Right hindlimb (tissue), 1 donor: ENCODE data around the gene DPEP1.
"Not testable (repeated sequence)": the region's sequence is repeated elsewhere in the genome, so short reads cannot be mapped to it uniquely, and the experiment has no call there.

ENCODE experiments used
- DNase-seq: peaks from one replicate; pipeline ENCODE4 v3.0.0-alpha.2; 2018

The DPEP1 gene

DNA sequence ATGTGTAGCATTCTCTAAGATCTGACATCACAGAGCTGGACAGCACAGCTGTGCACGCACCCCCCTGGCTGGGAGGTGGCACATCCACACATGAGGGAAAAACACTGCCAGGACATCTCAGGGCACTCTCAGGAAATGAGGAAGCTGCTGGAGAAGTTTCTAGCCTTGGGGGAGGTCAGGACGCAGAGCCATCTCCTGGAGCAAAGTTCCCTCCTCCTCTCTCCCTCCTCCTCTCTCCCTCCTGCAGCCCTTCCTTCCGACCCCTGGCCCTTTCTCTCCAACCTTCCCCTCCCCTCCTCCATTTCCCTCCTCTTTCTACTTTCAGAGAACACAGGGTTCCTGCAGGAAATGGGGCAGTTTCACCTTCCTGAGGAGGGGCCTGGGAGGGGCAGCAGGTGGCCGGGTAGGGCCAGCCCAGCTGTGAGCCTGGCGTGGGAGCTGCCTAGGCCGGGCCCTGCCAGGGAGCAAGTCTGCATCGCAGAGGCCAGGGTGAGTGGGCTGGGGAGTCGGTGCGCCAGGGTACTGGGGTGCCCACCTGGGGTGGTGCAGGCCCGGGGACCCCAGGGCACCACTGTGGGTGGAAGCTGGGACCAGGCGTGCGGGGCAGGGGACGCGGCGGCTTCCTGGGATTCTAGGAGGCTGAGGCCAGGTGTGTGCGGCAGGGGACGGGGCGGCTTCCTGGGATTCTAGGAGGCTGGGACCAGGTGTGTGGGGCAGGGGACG lies at the start of gene DPEP1:
DPEP1 (plus strand) TSS at position 412 of the 723 bp plus-strand sequence. CDS start 16,769 bp downstream, outside the sequence.
- no peak for DNase-seq

DNA sequence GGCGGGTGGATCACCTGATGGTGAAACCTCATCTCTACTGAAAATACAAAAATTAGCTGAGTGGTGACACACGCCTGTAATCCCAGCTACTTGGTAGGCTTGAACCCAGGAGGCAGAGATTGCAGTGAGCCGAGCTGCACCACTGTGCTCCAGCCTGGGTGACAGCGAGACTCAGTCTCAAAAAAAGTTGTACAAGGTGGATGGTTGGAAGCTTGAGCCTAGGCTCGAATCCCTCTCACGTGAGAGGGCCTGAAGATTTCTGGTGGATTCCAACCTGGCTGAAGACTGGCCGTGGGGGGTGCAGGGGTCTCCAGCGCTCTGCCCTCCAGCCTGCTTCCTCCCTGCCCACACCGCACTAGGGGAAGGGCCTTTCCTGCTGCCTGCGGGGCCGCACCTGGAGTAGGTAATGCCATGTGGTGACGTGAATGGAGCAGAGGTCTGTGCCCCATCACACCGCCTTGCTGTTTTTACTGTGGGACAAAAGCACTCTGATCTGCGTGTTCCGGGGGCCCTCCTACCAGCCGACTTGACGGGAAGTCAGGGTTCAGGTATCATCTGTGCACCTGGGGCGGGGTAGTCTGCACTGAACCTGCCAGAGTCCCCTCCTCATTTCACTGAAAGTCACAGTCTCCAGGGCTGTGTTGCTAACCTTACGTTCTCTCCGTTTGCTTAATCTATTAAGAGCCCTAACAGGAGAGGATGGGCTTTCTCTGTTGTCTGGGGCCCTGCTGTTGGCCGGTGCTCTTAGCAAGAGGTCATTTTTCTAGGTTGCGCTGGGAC lies 48.8 kb upstream of the DPEP1 start:
- DNase-seq = no peak

DNA sequence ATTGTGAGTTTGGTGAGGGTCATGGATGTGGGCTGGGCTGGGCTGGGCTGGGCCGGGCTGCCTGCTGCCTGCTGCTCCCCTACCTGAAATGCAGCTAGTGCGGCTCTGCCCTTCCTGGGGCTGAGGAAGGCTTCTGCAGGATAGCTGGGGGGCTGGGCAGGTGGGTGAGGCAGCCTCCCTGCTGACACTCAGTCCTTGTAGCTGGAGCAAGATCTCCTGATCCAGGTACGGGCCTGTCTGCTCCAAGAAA lies 48.3 kb upstream of the DPEP1 start:
- no peak for DNase-seq

DNA sequence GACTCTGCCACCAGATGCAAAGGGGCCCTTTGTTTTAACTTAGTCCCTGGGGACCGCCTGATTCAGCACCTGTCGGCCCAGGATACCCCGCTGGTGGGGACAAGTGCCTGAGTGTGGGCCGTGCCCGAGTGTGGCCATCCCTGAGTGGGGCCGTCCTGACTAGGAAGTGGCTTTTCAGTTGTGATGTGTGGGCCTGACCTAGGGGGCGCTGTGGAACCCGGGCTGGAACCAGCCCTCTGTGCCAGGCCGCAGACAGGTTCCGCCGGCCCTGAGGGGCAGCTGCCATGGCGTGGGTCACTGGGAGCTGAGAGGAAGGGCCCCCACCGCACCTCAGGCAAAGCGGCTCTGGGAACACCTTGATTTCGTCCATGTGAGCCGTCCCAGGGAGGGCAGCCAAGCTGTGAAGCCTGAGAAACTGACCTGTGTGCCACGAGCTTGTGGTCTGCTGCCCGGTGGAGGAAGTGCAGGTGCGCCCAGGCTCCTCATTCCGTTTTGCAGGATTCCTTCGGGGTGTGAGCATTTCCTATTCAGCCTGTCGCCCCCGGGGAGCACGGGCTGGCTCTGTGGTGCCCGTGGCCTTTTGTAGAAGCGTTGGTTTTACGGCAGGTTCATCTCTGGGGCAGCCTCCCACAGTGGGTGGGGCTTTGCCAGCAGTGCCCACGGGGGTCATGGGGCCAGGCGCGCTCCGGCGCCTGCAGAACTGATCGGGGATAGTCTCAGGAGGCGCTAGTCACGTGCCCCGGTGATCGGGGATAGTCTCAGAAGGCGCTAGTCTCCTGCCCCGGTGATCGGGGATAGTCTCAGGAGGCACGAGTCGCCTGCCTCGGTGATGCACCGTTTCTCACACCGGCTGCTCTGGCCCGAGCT lies 47.7 kb upstream of the DPEP1 start:
- DNase-seq = peak; percentile 49

DNA sequence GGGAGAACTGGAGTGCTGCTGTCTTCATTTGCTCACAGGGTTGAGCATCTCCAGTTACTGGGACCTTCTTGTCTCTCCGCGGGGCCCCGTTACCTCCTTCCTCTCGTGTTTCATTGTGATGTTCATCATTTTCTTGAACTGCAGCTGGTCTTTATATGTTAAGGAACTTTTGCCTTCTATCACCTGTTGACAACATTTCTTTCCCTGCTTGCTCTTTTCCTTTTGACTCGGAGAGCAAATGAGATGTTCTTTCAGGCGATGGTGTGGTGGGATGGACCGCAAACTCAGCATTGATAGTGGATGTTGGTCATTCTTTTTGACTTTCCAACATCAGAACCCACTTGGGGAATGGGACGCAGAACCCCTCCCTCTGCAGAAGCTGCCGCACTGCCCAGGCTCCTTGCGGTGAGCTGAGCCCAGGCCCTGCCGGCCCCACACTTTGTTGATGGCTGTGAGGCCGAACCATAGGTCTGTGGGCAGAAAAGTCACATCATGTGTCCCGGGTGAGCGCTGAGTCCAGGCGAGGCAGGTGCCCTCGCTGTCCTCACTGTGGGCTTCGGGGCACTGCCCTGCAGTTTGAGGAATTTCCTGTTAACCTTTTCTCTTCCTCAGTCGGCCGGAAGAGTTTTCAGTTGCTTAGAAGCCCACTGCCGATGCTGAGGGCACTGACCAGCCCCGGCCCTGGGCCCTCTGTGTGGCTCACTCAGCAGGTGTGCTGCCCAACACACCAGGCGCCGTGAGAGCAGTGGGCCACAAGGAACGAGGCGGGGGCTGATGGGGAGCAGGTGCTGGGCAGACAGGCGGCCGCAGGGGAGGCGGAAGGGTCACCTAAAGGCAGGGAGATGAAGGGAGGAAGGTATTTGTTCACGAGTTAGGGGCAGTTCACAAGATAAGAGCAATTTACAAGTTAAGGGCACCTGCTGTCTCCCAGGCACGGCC lies 45.5 kb upstream of the DPEP1 start:
- no peak for DNase-seq

DNA sequence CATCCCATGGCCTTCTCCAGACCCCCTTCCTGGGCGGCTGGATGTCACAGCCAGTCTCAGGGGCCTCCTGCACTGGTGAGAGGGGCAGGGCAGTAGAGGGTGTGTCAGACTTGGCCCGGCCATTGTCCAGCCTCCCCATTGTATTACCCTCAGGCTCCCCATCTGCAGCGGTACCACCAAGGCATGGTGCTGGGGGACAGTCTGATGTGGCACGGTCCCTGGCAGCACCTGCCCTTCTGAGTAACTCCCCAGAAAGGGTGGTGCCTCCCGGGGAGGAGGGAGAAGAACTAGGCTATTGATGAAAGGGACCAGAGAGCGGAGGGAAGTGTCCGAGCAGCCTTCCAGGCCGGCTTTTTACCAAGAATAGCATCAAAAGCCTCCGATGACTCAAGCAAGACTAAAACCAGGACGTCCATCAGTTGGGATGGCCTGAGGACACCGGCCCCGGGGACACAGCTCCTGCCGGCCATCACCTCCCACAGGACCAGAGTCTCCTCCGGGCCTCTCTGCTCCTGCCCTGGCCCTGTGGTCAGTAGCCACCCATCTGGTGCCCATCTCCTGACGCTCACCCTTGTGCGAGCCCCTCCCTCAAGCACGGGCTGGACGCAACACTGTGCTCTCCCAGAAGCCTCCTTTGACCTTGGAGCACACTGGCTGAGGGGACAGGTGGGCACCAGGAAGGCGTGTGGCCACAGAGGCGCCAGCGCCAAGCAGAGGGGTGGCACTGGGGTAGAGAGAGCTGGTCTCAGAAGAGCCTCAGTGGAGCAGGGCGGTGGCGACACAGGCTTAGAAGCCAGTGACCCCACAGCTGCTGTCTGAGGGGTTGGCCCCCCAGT lies 43.7 kb upstream of the DPEP1 start:
- no peak for DNase-seq

DNA sequence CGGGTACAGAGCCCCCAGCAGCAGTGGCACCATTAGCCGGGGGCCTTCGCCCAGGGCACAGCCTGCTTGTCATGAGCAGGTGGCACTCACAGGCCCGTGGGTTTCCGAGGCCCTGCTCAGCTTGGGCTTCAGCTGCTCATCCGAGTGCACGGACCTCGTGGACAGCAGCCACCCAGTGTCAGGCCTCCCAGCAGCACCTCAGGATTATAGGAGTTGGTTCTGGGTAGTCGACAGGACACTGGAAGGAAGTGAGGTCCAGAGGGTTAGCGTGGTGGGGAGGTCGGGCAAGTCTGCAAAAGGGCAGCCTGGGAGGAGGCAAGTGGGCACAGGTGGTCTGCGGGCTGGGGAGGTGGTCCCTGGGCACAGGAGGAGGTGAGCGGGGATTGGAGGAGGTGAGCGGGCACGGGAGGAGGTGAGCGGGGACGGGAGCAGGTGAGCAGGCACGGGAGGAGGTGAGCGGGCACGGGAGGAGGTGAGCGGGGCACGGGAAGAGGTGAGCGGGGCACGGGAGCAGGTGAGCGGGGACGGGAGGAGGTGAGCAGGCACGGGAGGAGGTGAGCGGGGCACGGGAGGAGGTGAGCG lies 43.0 kb upstream of the DPEP1 start:
- no peak for DNase-seq

DNA sequence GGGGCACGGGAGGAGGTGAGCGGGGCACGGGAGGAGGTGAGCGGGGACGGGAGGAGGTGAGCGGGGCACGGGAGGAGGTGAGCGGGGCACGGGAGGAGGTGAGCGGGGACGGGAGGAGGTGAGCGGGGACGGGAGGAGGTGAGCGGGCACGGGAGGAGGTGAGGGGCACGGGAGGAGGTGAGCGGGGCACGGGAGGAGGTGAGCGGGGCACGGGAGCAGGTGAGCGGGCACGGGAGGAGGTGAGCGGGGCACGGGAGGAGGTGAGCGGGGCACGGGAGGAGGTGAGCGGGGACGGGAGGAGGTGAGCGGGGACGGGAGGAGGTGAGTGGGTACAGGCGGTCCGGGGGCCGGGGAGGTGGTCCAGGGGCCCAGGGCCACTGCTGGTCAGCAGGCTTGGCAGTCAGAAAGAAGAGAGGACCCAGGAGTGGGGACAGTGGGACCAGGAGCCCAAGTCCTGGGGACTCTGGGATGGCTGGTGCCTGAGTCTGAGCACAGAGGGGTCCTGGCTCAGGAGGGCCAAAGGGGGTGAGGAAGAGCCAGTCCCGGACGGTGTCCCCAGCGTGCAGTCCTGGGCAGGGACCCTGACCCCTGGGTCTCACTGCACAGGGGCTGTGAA lies 42.4 kb upstream of the DPEP1 start:
- not testable (repeated sequence) for DNase-seq

DNA sequence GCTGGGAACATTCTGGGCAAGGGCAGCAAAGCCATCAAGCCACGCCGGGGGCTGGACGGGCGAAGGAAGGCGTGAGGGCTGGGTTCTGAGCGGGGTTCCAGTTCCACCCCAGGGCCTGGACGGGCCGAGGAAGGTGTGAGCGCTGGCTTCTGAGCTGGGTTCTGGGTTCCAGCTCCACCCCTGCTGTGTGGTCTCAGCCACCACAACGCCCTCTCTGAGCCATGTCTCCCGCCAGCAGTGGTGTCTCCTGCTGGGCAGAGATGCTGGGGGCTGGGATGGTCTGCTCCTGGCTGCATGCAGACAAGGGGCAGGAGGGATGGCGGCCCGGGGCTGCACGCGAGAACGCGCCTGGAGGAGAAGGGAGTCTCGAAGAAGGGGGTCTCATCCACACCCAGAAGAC lies 41.8 kb upstream of the DPEP1 start:
- no peak for DNase-seq

DNA sequence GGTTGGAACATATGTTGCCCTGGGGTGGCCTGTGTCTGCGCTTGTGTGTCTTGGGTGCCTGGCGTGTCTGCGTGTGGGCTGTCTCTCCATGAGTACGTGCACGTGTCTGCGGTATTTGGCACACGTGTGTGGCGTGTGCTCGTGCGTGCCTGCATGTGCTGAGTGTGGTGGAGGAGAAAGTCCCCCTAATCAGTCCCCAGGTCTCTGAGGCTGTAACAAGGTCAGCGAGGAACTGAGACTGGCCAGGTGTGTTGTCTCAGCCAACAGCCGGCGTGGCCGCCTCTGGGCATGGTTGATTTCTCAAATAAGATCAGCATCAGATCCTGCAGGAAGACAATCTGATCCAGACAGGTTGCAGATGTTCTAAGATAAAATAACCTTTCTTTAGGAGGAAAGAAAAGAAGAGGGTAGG lies 41.4 kb upstream of the DPEP1 start:
- no peak for DNase-seq

DNA sequence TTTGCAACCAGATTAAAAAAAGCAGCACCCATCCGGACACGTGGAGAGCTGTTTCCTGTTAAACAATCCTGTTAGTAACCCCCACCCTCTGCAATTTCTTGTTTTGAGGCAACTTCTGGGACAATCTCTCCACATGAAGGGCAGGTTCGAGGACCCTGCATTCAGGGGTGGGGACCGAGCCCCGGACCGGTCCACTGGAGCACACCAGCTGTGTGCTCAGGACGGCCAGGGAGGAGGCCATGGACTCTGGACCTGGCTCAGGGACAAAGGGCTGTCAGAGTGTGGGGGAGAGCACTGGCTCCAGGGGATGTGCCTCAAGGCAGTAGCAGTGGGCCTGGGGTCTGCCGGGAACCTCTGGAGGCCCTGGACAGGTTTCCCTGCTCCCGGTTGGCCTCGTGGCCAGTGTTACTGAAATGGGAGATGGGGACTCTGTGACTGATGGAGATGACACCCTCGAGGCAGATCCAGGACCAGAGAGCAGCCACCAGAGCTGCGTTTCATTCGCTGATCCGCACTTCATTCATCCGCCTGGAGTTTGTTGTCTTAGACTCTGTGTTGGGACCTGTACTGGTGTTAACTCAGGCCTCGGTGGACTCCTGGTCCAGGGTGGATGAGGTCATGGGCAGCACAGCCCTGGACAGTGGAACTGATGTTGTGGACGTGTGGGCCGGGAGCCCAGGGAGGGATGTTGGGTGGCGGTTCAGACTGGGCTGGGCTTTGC lies 40.8 kb upstream of the DPEP1 start:
- no peak for DNase-seq

DNA sequence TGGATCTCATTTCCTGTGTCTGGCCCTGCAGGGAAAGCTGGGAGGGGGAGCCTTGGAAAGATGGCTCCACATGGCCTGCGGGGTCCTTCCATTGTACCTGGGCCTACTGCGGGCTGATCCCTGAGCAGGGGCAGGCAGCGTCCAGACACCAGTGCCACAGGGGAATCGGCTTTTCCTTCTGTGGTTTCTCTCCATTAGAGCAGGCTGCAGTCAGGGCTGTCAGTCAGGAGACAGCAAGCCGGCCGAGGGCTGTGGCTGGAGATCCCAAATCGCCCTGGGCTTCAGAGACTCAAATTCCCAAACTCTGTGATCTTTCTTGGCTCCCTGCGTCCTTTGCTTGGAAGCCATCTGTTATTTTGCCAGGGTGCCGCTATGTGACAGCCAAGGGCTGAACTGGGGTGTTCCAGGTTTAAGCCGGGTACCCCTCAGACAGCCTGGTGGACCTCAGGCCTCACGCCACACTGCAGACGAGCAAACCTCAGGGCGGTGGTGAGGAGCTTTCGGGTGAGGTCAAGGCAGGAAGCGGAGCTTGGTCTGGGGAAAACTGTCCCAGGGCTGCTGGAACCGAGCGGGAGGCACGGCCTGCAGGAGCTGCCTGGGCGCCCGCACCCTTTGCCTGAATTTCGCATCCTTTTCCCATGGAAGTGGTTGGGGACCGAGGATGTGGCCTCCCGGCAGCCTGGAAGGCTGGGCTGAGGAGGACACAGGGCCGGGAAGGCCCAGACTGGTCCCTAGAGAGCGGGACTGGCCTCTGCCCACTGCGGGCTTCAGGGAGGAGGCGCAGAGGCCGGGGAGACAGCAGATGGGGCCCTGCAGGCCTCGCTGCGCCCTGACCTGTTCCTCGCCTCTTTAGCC lies 39.4 kb upstream of the DPEP1 start:
- no peak for DNase-seq

DNA sequence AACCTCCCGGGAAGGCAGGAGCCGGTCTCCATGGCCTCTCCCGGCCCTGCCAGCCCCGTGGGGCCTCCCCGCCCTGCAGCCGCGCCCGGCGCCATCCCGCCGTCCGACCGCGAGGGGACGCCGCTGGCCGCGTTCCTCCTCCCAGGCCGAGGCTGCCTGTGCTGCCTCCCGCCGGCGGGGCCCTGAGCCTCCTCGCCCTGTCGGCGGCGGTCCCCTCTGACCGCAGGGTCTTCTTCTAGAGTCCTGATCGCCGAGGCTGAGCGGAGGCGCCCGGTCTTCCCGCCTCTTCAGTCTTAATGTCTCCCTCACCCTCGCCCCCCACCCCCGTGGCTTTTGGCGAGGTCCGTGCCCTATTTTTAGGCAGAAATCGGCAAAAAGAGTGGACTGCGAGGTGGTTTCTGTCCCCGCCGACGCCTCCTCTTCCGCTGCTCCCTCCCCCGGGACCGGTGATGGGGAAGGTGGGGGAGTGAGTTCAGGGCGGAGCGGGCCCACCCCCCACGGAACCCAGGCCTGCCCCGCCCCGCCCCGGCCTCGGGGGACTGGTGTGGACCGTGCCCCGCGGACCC lies 38.7 kb upstream of the DPEP1 start:
- DNase-seq = peak; percentile 57

DNA sequence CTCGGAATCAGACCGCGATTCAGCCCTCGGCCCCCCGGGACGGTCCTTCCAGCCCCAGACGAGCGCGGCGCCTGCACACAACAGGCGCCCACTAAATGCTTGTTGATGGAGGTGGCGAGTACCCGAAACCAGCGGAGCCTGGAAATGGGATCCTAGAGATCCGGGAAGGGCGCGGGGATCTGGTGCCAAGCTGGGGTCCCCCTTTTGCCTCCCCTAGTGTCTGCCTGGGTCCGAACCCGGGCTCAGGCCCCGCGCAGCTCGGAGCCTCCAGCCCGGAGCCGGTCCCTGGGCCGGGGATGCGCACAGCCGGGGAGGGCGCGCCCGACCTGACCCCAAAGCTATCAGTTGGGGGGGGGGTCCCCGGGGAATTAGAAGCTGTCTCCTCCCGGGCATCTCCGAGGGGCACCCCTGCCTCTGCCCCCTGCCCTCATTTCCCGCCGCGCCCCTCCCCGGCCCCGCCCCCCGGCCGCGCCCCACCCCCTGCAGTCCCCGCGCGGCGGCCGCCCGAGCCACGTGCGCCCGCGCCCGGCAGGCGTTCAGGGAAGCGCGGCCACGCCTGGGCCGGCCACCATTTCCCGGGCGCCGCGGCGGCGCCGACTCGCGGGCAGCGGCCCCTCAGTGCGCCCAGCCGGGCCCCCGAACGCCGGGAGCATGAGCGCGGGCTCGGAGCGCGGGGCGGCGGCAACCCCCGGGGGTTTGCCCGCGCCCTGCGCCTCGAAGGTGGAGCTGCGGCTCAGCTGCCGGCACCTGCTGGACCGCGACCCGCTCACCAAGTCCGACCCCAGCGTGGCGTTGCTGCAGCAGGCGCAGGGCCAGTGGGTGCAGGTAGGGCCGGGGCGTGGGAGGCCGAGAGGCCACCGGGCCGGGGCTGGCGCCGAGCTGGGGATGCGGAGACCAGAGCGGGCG lies 37.9 kb upstream of the DPEP1 start, which contains the start of gene CPNE7:
CPNE7 (plus strand) TSS at position 512 of the 906 bp plus-strand sequence; CDS start at position 652, 140 bp downstream.
- DNase-seq = no peak

DNA sequence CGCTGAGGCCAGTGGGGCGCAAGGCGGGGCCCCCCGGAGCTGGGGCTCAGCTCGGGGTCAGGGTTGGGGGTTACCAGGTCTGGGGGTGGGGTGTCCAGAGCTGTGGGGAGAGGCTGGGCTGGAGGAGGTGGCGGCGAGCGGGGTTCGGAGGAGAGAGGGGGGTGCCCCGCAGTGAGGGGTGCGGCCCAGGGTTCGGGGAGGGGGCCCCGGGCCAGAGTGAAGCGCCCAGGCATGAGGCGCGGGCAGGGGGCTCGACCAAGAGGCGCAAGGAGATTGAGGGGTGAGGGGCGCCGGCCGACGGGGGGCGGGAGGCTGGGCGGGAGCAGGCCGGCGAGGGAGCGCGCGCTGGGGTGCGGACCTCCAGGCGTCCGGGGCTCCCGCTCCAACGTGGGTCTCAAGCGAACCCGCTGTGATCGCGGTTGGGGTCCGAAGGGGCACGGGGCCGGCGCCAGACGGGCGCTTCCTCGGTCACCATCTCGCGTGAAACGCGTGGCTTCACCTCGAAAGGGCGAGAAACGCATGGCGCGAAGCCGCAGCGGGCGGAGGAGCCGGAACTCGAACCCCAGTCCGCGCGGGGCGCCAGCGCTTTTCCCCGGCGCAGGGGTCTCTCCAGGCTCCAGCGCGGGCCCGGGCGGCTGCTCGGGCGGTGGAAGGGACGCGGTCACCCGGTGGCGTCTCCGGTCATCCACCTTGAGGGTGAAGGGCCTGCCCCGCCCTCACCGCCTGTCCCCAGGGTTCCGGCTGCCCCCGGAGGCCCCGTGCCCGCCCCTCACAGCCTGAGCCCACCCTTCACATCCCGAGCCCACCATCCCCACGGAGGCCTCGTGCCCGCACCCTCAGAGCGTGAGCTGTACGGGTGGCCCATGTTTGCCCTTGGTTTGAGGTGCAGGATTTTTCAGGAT lies 37.0 kb upstream of the DPEP1 start:
- DNase-seq = no peak

DNA sequence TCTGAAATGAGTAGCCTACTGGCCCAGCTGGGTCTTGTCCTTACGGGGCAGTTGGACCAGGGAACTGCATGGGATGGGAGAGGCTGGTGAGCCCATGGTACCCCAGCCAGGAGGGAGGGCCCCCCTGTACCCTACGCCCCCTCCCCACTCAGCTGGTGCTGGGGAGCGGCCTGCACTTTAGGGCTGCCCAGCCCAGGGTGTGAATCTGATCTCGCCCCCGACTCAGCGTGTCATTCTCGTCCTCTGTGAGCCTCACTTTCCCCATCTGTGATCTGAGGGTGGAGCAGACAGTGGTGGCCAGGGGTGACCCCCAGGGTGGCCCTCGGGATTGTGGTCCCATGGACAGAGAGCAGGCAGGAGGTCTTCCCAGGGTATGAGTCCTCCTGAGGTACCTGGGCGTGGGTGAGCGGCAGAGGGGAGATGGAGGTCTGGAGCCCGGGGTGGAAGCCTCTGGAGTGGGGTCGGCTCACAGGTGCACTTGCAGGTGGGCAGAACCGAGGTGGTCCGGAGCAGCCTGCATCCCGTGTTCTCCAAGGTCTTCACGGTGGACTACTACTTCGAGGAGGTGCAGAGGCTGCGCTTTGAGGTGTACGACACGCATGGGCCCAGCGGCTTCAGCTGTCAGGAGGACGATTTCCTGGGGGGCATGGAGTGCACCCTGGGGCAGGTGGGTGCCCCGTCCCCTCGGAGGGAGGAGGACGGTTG lies 36.2 kb upstream of the DPEP1 start:
- DNase-seq = no peak
